HepG2 (cell line): ENCODE measurements around the gene DENND1C. TPM values are rescaled to one million over a fixed set of nuclear protein-coding genes. Genes with fewer than 3 reads are reported as not detected.

Experiments used
- ARNT2 ChIP-seq: sonication (generic); formaldehyde crosslinking; IDR thresholded peaks from 2 replicates; pipeline ENCODE4 v1.8.0; 2022; ENCODE audit warnings: mild to moderate bottlenecking, low read depth, missing genetic modification reagents, moderate library complexity
- DMTF1 ChIP-seq: sonication (generic); formaldehyde crosslinking; IDR thresholded peaks from 2 replicates; pipeline ENCODE4 v1.4.0; 2020; ENCODE audit warnings: mild to moderate bottlenecking, missing genetic modification reagents
- DNMT3B ChIP-seq: conservative IDR thresholded peaks from 2 replicates; pipeline ENCODE4 v1.6.1; 2016; ENCODE audit warnings: missing biosample characterization, control low read depth
- HNF1B ChIP-seq: sonication (generic); formaldehyde crosslinking; IDR thresholded peaks from 2 replicates; pipeline ENCODE4 v1.5.1; 2020; ENCODE audit warnings: mild to moderate bottlenecking, moderate library complexity, missing genetic modification reagents
- KLF13 ChIP-seq: sonication (generic); formaldehyde crosslinking; IDR thresholded peaks from 2 replicates; pipeline ENCODE4 v1.4.0; 2020; ENCODE audit warnings: mild to moderate bottlenecking, missing genetic modification reagents
- MTF1 ChIP-seq: sonication (generic); formaldehyde crosslinking; IDR thresholded peaks from 2 replicates; pipeline ENCODE4 v1.5.0; 2020; ENCODE audit warnings: missing genetic modification reagents
- REST ChIP-seq, 2 experiments: IDR thresholded peaks; 2 replicates each; pipeline ENCODE4 v1.6.1; 2011 to 2012; ENCODE audit warnings: low read length in 2 of 2, borderline replicate concordance in 1 of 2, low read depth in 1 of 2, mild to moderate bottlenecking in 1 of 2, moderate library complexity in 1 of 2
- REXO4 ChIP-seq: sonication (generic); formaldehyde crosslinking; IDR thresholded peaks from 2 replicates; pipeline ENCODE4 v1.8.0; 2022; ENCODE audit warnings: missing genetic modification reagents, mild to moderate bottlenecking, borderline replicate concordance
- STAG1 ChIP-seq: sonication (generic); formaldehyde crosslinking; IDR thresholded peaks from 2 replicates; pipeline ENCODE4 v1.4.0; 2020; ENCODE audit warnings: missing genetic modification reagents
- ZGPAT ChIP-seq: IDR thresholded peaks from 2 replicates; pipeline ENCODE4 v1.6.1; 2016; ENCODE audit warnings: mild to moderate bottlenecking
- ZMYM3 ChIP-seq: sonication (generic); formaldehyde crosslinking; IDR thresholded peaks from 2 replicates; pipeline ENCODE4 v1.5.1; 2020; ENCODE audit warnings: mild to moderate bottlenecking, missing genetic modification reagents
- ZMYM4 ChIP-seq: sonication (generic); formaldehyde crosslinking; IDR thresholded peaks from 2 replicates; pipeline ENCODE4 v1.8.1; 2023; ENCODE audit warnings: mild to moderate bottlenecking, missing genetic modification reagents
- ZNF225 ChIP-seq: sonication (generic); formaldehyde crosslinking; IDR thresholded peaks from 2 replicates; pipeline ENCODE4 v1.4.0; 2020; ENCODE audit warnings: mild to moderate bottlenecking, missing genetic modification reagents
- ZNF326 ChIP-seq: sonication (generic); formaldehyde crosslinking; IDR thresholded peaks from 2 replicates; pipeline ENCODE4 v1.4.0; 2020; ENCODE audit warnings: missing genetic modification reagents, borderline replicate concordance
- ZNF501 ChIP-seq: sonication (generic); formaldehyde crosslinking; IDR thresholded peaks from 2 replicates; pipeline ENCODE4 v1.5.1; 2020; ENCODE audit warnings: mild to moderate bottlenecking, moderate library complexity, missing genetic modification reagents
- ZNF550 ChIP-seq: sonication (generic); formaldehyde crosslinking; IDR thresholded peaks from 2 replicates; pipeline ENCODE4 v1.4.0; 2020; ENCODE audit warnings: mild to moderate bottlenecking, missing genetic modification reagents, borderline replicate concordance
- ZNF562 ChIP-seq: sonication (generic); formaldehyde crosslinking; IDR thresholded peaks from 2 replicates; pipeline ENCODE4 v1.8.0; 2022; ENCODE audit warnings: missing genetic modification reagents, borderline replicate concordance
- ZNF761 ChIP-seq: sonication (generic); formaldehyde crosslinking; conservative IDR thresholded peaks from 2 replicates; pipeline ENCODE4 v1.4.0; 2020; ENCODE audit warnings: mild to moderate bottlenecking, missing genetic modification reagents
- polyA plus RNA-seq, 8 experiments: library from polyadenylated mRNA; depleted of rRNA in 3 of 8; stranded (reverse) in 7 of 8; unstranded in 1 of 8; fragments of >200 nt; fragmentation: Illumina TruSeq in 4 of 8; extraction: Trizol in 4 of 8; gene quantifications; 2 replicates each; pipeline versions ENCODE4 v1.2.1 to v1.2.3, GENCODE V29; 2011 to 2016; ENCODE audit warnings: low read depth in 4 of 8, missing spikeins in 1 of 8, mixed read lengths in 1 of 8; ENCODE audit not compliant: insufficient read depth in 1 of 8
- total RNA-seq, 5 experiments: library from RNA; depleted of rRNA; stranded (reverse); fragments of >200 nt; fragmentation: Illumina TruSeq; extraction: Trizol; gene quantifications; 2 replicates each; pipeline ENCODE4 v1.2.3, GENCODE V29; 2016; ENCODE audit warnings: low read depth in 1 of 5

The DENND1C gene
- total and polyA plus RNA-seq, 2 of the 13 experiments (the other 11 are each of a cell fraction or from before 2014, with no cell fraction given), result 0.04 to 0.73 TPM

GRCh38 chr19:6509118-6509971 is 27.8 kb upstream of the DENND1C start (continued):
- TF ChIP-seq REST (IDR thresholded peaks at IDR 0.05; ENCODE audit: borderline replicate concordance in 1 of 2, low read depth in 1 of 2, low read length in 2 of 2) (no peak), DMTF1 (CRISPR knock-in tag) (no peak), ZMYM3 (CRISPR knock-in tag) (no peak; the same call in 1 of the 2 replicates), REXO4 (CRISPR knock-in tag) (no peak), KLF13 (no peak), MTF1 (CRISPR knock-in tag) (no peak), ZNF550 (CRISPR knock-in tag) (no peak), ZGPAT (CRISPR knock-in tag) (peak; percentile 71; the same call in 1 of the 2 replicates), HNF1B (CRISPR knock-in tag) (peak; percentile 68; the same call in 1 of the 2 replicates), ZNF761 (CRISPR knock-in tag) (no peak), ZNF225 (no peak), ZNF501 (0 out of 2 replicates have a peak, but pooled peaks have one; percentile 38), ZNF562 (CRISPR knock-in tag) (no peak), DNMT3B (CRISPR knock-in tag) (no peak), ARNT2 (CRISPR knock-in tag) (no peak; the same call in 1 of the 2 replicates), STAG1 (CRISPR knock-in tag) (no peak), ZMYM4 (no peak), ZNF326 (no peak)
